G401 (cell line): ENCODE results near the gene HNRNPU. TPM values are rescaled to one million over a fixed set of nuclear protein-coding genes. Genes with fewer than 3 reads are reported as not detected.

Experiments used
- DNase-seq: peaks from one replicate; pipeline ENCODE4 v3.0.0-alpha.2; 2015; ENCODE audit warnings: low spot score
- in situ Hi-C: cut with HindIII; loops from 2 replicates; pipeline ENCODE4 v1.10.0; 2016; ENCODE audit warnings: low sequenced_read_pairs, mixed read lengths
- total RNA-seq: library from RNA; depleted of rRNA; stranded (reverse); fragments of >200 nt; shearing (Covaris generic); gene quantifications from 2 replicates; pipeline ENCODE4 v1.2.3, GENCODE V29; 2014

The HNRNPU gene
- total RNA-seq, 1 experiment from 2014 or later: 277 TPM

- in situ Hi-C loops: no loop called here
- no peak for DNase-seq
Measured at GRCh38 chr1:244863491-244864252, 671 bp downstream of the HNRNPU start.

GRCh38 chr1:244862699-244863490 is 1.4 kb downstream of the HNRNPU start:
- in situ Hi-C loops: no loop called here
- peak; percentile 92 for DNase-seq

- no peak for DNase-seq
- in situ Hi-C loops: no loop called here
Measured at GRCh38 chr1:244862354-244862698, 2.0 kb downstream of the HNRNPU start.

- in situ Hi-C loops: no loop called here
- DNase-seq: no peak
Measured at GRCh38 chr1:244861683-244862082, 2.7 kb downstream of the HNRNPU start.

DNA sequence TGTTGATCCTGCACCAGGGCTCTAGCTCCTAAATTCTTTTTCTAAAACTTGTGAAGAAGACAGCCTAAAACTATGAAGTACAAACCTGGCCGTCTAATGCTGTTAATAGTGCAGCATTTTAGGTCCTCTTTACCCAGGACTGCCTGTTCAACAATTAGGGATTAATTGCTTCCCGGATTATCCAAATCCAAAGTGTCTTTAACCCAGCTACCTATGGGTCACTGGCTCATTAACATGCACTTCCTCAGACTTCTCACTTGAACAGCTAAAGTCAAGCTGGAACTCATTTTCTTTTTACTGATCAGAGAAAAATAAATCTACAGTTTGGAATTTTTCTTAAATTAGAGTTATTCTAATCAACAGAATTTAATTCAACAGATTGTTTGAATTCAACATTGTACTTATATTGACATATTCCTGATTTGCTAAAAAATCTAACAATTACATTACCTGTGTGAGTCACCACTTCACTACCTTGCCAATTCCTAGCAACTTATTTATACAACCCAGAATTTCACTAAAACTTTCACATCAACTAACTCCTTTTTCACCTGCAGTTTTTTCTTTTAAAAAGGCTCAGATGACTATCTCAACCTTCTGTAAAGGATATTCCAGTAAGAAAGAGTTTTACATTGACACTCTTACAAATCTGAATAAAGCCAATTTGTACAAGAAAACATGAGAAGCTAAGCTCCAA is 3.3 kb downstream of the HNRNPU start:
- in situ Hi-C loops: no loop called here

DNA sequence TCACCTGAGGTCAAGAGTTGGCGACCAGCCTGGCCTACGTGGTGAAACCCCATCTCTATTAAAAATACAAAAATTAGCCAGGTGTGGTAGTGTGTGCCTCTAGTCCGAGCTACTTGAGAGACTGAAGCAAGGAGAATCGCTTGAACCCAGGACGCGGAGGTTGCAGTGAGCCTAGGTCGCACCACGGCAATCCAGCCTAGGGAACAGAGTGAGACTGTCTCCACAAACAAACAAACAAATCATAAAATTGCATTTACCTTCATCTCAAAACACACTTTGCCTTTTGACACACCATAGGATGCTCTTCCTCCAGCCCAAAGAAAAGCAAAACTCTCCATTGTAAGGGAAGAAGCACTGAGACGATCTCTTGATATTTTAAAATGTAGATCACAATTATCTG is 4.3 kb downstream of the HNRNPU start:
- no peak for DNase-seq
- in situ Hi-C loops: no loop called here

More for the DNA sequence above, 3.3 kb downstream of the HNRNPU start:
- DNase-seq: no peak

DNA sequence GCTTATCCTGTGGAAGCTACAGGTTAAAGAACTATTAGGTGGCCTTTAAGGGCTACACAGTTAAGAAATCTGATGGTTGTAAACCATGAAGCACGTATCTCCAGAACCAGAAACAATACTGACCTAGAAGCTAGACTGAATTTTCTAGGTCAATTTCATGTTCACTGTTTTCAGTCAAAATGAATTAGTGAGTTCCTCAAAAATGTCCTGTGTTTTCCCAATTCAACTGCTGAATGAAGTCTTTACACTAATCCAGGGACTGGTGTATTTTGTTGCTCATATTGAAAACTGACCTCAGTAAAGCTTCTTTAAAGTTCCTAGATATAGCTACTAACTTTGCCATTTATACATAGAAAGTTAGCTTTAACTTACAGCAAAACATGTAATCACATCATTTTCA is 6.0 kb downstream of the HNRNPU start:
- in situ Hi-C loops: no loop called here
- no peak for DNase-seq

DNA sequence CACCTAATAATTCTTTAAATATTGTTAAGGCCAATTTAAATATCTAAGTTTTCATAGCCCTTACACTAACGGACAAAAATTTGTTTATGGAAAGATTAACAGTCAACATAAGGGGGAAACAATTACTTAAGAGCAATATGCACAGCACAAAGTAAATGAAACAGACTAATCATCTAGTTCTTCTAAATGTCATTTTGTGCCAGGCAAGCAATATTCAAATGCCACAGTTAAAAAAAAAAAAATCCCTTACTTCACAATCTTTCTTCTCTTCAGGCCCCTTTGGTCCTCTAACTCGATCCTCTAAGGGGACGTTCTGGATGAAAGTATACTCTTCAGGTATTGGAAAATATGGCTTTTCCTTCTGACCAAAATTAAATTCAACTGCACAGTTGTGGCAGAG is 6.6 kb downstream of the HNRNPU start:
- DNase-seq: no peak
- in situ Hi-C loops: no loop called here

- in situ Hi-C loops: no loop called here
Measured at GRCh38 chr1:244854865-244855578, 9.3 kb downstream of the HNRNPU start.

GRCh38 chr1:244854166-244854565 is 10.2 kb downstream of the HNRNPU start:
- in situ Hi-C loops: no loop called here
- DNase-seq: no peak

More at GRCh38 chr1:244854865-244855578, 9.3 kb downstream of the HNRNPU start:
- DNase-seq: no peak

GRCh38 chr1:244852694-244853093 is 11.6 kb downstream of the HNRNPU start:
- in situ Hi-C loops: no loop called here
- no peak for DNase-seq

GRCh38 chr1:244851546-244852231 is 12.7 kb downstream of the HNRNPU start:
- in situ Hi-C loops: no loop called here
- no peak for DNase-seq

GRCh38 chr1:244850896-244851295 is 13.4 kb downstream of the HNRNPU start:
- in situ Hi-C loops: no loop called here
- no peak for DNase-seq

- in situ Hi-C loops: no loop called here
- no peak for DNase-seq
Measured at GRCh38 chr1:244850099-244850852, 14.1 kb downstream of the HNRNPU start.

- in situ Hi-C loops: no loop called here
- DNase-seq: no peak
Measured at GRCh38 chr1:244849189-244849866, 15.0 kb downstream of the HNRNPU start.

GRCh38 chr1:244846653-244847052 is 17.7 kb downstream of the HNRNPU start:
- in situ Hi-C loops: no loop called here
- no peak for DNase-seq

GRCh38 chr1:244844155-244845121 is 19.9 kb downstream of the HNRNPU start:
- DNase-seq: no peak
- in situ Hi-C loops: no loop called here
